Hematopoietic multipotent progenitor cell treated with erythropoietin and hydrocortisone succinate and interleukin-3 and kit ligand, for 17 days (in vitro differentiated cells): ENCODE data around the gene MAT2A.

ENCODE experiments used
- DNase-seq: peaks from one replicate; pipeline ENCODE4 v3.0.0-alpha.2; 2015; ENCODE audit warnings: low spot score

The MAT2A gene

GRCh38 chr2:85538507-85539360 is at the start of gene MAT2A:
Gene MAT2A (plus strand): TSS chr2:85539168. CDS start chr2:85539288, 120 bp downstream.
- peak; percentile 82 for DNase-seq

- DNase-seq: no peak
Observed at GRCh38 chr2:85490861-85491755, 47.9 kb upstream of the MAT2A start.

- DNase-seq: no peak
Observed at GRCh38 chr2:85496436-85496835, 42.5 kb upstream of the MAT2A start.

- DNase-seq: no peak
Observed at GRCh38 chr2:85497944-85498630, 40.9 kb upstream of the MAT2A start.

GRCh38 chr2:85501248-85501647 is 37.7 kb upstream of the MAT2A start:
- peak; percentile 24 for DNase-seq

GRCh38 chr2:85502720-85503119 is 36.2 kb upstream of the MAT2A start:
- no peak for DNase-seq

GRCh38 chr2:85503168-85503850 is 35.7 kb upstream of the MAT2A start:
- no peak for DNase-seq

GRCh38 chr2:85503851-85504777 is 34.9 kb upstream of the MAT2A start:
- peak; percentile 45 for DNase-seq

GRCh38 chr2:85504778-85505261 is 34.1 kb upstream of the MAT2A start:
- peak; percentile 48 for DNase-seq

GRCh38 chr2:85505551-85506238 is 33.3 kb upstream of the MAT2A start:
- no peak for DNase-seq

GRCh38 chr2:85506768-85507181 is 32.2 kb upstream of the MAT2A start:
- DNase-seq: no peak

- no peak for DNase-seq
Observed at GRCh38 chr2:85511008-85511811, 27.8 kb upstream of the MAT2A start.

- DNase-seq: no peak
Observed at GRCh38 chr2:85514323-85514722, 24.6 kb upstream of the MAT2A start.

GRCh38 chr2:85516653-85517389 is 22.1 kb upstream of the MAT2A start:
- DNase-seq: no peak

GRCh38 chr2:85522090-85522647 is 16.8 kb upstream of the MAT2A start:
- DNase-seq: no peak

GRCh38 chr2:85523062-85523902 is 15.7 kb upstream of the MAT2A start:
- no peak for DNase-seq

- DNase-seq: no peak
Observed at GRCh38 chr2:85523903-85524335, 15.0 kb upstream of the MAT2A start.
